Amniotic epithelial cell (primary cell): ENCODE results near the gene NUDT19.
"Not testable (repeated sequence)": the region's sequence is repeated elsewhere in the genome, so short reads cannot be mapped to it uniquely, and the experiment has no call there.

Experiments
- DNase-seq: peaks from one replicate; pipeline ENCODE4 v3.0.0-alpha.2; 2010; ENCODE audit warnings: low read depth

Gene NUDT19

DNA sequence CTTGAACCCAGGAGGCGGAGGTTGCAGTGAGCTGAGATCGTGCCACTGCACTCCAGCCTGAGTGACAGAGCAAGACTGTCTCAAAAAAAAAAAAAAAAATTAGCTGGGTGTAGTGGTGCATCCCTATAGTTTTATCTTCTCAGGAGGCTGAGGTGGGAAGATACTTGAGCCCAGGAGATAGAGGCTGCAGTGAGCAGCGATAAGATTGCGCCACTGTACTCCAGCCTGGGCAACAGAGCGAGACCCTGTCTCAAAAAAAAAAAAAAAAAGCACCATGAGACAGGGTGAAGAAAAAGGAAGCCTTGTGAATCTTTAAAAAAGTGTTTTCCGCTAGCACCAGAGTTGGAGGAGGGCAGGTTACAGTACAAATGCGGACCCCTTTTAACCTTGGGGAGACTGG lies 24.6 kb downstream of the NUDT19 start:
- DNase-seq = not testable (repeated sequence)

DNA sequence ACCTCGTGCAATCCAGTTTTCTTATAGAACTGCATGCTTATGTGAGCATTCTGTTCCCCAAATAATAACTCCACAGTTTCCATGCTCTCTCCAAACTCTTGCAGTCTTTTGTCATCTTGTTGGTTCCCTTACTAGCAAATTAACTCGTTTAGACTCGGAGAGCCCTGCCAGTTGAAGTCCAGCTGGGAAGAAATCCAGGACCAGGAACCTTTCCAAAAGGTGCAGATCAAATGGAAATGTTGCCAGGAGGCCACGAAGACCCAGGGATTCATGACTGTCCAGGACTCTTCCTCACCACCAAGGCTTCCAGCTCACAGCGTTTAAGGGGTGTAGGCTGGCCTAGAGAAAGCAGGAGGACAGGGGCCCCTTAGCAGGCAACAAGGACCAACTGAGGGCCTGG lies 25.9 kb downstream of the NUDT19 start:
- no peak for DNase-seq

DNA sequence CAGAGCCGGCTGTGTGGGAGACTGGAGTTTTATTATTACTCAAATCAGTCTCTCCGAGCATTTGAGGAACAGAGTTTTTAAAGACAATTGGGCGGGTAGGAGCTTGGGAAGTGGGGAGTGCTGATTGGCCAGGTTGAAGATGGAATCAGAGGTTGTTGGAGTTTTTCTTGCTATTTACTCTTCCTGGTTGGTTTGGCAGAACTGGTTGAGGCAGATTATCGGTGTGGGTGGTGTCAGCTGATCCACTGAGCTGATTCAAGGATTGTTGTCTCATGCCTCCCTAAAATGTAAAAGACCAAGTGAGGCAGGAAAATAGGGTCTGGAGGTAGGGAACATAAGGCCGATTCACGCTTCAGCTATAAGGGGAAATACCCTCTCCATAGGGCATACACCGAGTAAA lies 26.7 kb downstream of the NUDT19 start:
- DNase-seq = no peak

DNA sequence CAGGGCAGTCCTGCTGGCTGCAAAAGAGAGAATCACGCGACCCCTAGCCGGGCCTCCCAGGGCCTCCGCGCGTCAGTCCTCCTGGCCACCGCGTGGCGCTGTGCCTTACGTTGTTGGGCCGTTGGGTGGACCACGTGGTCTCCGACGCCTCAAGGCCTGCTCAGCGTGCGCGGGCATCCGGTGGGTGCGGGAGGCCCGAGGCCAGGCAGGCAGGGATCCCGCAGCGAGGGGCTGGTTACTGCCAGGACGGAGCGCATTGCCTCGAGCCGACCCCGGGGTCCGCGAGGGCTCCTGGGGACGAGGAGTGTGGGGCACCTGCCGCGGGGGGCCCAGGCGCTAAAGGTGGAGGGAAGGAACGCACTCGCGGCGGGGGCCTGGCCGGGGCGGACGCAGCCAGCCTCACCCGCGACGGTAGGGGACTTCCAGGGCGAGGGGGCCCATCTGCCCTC lies 28.0 kb downstream of the NUDT19 start, which contains the start of gene TDRD12:
Gene TDRD12, plus strand, starts transcription at position 157 of the 449 bp plus-strand sequence. CDS start 306 bp downstream, outside the sequence.
- DNase-seq = no peak

DNA sequence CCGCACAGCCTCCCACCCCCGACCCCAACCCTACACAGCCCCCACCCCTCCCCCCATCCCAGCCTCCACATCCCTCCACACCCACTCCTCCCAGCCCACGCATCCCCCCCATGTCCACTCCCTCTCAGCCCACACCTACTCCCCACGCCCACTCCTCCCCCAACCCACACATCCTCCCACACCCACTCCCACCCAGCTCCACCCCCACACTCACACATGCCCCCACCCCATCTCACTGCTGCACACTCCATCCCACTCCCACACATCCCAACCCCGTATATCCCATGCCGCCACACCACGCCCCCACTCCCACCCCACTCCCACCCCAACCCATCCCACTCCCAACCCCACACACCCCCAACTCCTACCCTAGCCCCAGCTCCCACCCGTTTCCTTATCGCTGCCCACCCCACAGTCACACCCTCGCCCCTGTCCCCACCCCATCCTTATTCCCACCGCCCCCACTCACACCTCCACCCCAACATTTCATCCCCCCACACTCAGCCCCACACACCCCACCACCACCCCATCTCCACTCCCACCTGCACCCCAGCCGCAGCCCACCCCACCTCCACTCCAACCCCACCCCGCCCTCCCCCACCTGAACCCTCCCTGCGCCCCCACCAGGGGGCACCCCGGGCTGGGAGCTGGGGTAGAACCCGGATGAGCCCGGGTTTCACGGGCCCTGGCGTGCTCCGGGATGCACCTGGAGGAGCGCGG lies 28.8 kb downstream of the NUDT19 start:
- no peak for DNase-seq

DNA sequence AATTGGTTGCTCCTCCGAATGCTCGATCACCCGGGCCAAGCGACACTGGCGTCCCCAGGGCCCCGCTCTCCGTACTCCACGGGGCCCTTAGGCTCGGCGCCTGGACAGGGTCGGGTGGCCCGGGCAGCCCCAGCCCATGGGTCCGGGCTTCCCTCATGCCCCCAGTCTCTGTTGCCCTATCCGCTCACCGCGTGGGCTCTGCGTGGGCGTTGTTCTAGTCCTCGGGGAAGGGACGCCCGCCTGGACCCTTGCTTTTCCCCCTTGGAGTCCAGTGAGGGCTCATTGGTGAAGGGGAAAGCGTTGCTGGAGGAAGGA lies 29.3 kb downstream of the NUDT19 start:
- DNase-seq = no peak

DNA sequence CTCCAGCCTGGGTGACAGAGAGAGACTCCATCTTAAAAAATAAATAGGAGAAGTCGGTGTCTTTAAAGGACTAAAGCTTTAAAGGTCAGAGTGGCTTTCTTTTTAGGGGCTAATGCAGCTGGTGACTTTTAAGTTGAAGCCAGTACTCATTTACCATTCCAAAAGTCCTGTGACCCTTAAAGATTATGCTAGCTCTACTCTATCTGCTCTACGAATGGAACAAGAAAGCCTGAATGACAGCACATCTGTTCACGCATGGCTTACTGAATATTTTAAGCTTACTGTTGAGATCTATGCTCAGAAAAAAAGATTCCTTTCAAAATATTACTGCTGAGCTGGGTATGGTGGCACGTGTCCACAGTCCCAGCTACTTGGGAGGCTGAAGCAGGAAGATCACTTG lies 44.3 kb downstream of the NUDT19 start:
- no peak for DNase-seq

DNA sequence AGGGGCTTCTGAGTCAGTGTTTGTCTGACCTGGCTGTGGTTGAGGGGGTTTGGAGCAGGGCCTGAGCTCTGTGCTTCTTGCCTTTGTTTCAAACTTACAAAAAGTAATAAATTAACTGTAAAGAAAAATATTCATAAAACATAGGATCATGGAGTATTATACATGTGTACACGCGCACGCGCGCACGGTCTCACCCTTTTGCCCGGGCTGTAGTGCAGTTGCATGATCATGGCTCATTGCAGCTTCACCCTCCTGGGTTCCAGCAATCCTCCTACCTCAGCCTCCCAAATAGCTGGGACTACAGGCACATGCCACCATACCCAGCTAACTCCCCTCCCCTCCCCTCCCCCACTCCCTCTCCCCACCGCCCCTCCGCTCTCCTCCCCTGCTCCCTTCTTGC lies 51.4 kb downstream of the NUDT19 start:
- no peak for DNase-seq

DNA sequence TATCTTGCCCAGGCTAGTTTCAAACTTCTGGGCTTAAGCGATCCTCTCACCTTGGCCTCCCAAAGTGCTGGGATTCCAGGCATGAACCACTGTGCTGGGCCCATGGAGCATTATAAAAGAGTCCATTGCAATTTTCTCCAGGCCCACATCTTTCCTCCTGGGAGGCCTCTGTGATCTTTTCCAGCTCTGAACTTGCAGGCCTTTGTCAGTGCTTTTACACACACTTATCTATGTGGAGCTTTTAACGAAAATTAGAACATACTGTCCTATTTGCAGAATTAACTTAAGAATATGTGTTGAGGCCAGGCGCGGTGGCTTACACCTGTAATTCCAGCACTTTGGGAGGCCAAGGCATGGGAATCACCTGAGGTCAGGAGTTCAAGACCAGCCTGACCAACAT lies 51.8 kb downstream of the NUDT19 start:
- DNase-seq = no peak

DNA sequence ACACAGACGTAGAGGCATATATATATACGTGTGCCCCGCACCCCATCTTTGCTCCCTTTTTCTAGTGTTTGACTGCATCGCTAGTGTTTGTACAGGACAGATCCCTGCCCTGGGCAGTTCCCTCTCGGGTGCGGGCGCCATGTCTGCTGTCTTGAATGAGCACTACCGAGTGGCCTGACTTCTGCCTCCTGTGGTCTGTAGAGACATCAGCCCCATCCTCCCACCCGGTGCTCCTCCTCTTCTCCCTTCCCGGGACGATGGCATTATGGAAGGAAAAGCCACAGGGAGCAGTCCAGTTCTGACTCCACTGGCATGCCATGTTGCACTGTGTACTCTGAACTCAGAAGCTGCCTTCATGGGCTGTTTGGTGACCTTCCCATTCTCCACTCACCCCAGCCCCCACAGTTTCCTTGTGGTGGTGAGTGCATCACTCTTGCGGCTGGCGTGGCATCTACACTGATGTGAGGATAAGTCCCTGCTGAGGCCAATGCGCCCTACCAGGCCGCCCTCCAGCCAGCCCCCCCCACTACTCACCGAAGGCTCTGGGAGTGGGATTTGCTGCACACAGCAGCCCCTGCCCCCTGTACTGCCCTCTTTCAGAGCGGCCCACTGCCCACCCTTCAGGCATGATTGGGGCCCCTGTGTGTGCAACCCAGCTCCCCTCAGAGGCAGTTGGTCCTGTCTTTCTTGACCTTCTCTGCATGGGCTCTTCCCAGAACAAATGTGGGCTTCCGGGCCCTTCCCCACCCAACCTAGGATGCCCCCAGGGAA lies 53.1 kb downstream of the NUDT19 start:
- DNase-seq = no peak

DNA sequence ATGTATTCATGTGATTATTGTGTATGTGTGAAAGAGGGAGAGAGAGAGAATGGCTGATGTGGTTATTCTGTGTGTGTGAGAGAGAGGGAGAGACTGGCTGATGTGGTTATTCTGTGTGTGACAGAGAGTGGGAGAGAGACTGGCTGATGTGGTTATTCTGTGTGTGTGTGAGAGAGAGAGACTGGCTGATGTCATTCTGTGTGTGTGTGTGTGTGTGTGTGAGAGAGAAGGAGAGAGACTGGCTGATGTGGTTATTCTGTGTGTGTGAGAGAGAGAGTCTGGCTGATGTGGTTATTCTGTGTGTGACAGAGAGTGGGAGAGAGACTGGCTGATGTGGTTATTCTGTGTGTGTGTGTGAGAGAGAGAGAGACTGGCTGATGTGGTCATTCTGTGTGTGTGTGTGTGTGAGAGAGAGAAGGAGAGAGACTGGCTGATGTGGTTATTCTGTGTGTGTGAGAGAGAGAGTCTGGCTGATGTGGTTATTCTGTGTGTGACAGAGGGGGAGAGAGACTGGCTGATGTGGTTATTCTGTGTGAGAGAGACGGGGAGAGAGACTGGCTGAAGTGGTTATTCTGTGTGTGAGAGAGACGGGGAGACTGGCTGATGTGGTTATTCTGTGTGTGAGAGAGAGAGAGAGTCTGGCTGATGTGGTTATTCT lies 54.1 kb downstream of the NUDT19 start:
- peak; percentile 21 for DNase-seq

DNA sequence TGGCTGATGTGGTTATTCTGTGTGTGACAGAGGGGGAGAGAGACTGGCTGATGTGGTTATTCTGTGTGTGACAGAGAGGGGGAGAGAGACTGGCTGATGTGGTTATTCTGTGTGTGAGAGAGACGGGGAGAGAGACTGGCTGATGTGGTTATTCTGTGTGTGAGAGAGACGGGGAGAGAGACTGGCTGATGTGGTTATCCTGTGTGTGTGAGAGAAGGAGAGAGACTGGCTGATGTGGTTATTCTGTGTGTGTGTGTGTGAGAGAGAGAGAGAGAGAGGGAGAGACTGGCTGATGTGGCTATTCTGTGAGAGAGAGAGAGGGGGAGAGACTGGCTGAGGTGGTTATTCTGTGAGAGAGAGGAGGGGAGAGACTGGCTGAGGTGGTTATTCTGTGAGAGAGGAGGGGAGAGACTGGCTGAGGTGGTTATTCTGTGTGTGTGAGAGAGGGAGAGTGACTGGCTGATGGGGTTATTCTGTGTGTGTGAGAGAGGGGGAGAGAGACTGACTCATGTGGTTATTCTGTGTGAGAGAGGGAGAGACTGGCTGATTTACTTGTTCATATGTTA lies 55.1 kb downstream of the NUDT19 start:
- peak; percentile 42 for DNase-seq

DNA sequence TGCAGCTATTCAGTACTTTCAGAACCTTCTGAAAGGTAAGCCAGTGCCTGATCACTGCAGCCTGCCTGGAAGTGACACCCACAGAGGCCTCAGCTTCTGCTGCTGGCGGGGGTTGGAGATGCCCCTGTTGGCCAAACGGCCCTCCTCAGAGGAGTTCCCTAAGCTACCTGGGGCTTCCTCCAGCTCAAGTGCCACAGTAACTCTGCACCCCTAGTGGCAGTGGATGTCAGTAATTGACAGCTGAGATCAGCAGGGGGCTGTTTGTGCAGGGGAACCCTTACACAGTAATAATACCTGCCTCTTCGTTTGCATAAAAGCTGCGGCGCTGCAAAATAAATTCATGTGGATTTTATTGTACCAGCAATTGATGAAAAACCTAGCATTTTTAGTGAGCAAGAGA lies 56.9 kb downstream of the NUDT19 start:
- DNase-seq = no peak

DNA sequence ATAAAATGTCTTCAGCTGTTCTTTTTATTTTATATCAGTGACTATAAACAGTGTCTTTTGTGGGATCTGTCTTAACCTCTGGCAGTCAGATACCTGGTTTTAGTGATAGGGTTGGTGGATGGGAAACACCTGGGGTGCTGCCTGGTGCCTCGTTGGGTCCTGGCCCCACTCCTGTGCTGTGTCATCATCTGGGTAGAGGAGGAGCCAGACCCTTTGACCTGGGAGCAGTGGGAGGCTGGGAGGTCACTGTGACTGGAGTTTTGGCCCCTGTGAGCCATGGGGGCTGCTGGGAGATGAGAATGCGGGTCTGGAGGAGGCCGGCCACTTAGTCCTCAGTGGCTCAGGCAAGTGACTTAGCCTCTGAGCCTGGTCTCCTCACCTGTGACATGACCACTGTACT lies 57.3 kb downstream of the NUDT19 start:
- DNase-seq = no peak

DNA sequence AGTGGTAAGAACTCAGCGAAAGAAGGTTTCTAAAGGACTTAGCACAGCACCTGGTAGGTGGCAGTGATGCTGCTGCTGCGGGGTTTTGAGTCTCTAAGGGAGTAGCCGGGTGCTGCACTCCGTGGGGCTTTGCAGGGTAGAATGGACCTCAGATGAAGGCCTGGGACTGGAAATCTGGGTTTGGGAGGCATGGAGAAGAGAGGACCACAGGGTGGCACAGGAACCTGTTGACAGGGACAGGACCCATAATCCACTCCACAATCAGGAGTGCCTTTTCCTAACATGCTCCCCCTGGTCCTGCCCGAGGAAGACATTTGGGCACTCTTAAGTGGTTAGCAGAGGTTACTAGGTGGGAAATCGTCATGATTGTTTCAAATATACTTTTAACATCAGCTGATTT lies 57.7 kb downstream of the NUDT19 start:
- no peak for DNase-seq

DNA sequence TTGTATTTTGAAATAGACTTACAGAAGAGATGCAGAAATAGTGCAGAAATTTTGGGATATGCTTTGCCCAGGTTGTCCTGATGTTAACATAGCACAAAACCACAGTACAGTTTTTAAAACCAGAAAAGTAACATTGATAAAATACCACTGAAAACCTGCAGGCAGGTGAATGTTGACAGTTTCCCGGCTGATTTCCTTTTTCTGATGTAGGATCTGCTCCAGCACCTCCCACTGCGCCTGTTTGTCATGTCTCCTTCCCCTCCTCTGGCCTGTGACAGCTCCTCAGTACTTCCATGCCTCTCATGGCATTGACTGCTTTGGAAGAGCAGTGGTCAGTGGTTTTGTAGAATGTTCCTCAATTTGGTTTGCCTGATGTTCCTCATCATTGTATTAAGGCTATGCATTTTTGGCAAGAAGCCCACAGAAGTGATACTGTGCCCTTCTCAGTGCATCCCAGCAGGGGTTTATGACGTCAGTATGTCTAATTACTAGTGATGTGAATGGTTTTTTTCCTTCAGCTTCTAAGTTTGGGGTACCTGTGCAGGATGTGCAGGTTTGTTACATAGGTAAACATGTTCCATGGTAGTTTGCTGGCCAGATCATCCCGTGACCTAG lies 58.9 kb downstream of the NUDT19 start:
- DNase-seq = no peak

DNA sequence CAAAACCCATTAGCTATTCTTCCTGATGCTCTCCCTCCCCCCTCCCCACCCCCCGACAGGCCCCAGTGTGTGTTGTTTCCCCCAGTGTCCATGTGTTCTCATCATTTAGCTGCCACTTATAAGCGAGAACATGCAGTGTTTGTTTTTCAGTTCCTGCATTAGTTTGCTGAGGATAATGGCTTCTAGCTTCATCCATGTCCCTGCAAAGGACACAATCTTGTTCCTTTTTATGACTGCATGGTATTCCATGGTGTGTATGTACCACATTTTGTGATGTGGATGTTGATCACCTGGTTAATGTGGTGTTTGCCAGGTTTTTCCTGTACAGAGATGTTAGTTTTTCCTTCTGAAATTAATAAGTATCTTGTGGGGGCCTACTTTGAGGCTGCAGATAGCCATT lies 59.4 kb downstream of the NUDT19 start:
- DNase-seq = no peak

DNA sequence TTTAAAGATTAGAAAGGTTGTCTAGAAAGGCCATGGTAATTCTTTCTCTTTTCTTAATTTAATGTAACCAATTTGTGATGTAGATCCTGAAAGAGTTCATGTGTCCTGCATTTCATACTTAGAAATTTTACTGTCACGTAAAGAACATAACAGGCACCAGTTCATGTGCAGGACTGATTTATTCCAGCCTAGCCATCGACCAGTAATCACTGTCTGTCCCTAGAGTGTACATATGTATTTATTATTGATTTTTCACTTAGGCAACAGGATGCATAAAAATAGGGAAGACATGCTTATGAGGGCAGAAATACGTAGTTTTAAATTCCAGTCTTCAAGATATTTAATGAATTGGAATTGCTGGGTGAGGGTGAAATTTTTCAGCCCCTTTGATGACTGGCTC lies 65.6 kb downstream of the NUDT19 start:
- no peak for DNase-seq
